Ishikawa (cell line): Measurements from ENCODE around the gene PIEZO1.
A peak's percentile ranks its signal among the peaks of the same experiment; 100 is the strongest.

Experiments used
- CEBPB ChIP-seq: IDR thresholded peaks from 2 replicates; pipeline ENCODE4 v1.6.1; 2012
- CREB1 ChIP-seq: IDR thresholded peaks from 2 replicates; pipeline ENCODE4 v1.6.1; 2012; ENCODE audit warnings: low read depth
- EGR1 ChIP-seq: IDR thresholded peaks from 2 replicates; pipeline ENCODE4 v1.6.1; 2012
- EP300 ChIP-seq: IDR thresholded peaks from 2 replicates; pipeline ENCODE4 v1.6.1; 2012; ENCODE audit warnings: borderline replicate concordance
- FOXM1 ChIP-seq: IDR thresholded peaks from 2 replicates; pipeline ENCODE4 v1.6.1; 2012; ENCODE audit warnings: low read depth, borderline replicate concordance
- MAX ChIP-seq: IDR thresholded peaks from 2 replicates; pipeline ENCODE4 v1.6.1; 2012
- NFIC ChIP-seq: IDR thresholded peaks from 2 replicates; pipeline ENCODE4 v1.6.1; 2012
- RAD21 ChIP-seq: IDR thresholded peaks from 2 replicates; pipeline ENCODE4 v1.6.1; 2012; ENCODE audit warnings: low read depth
- REST ChIP-seq: IDR thresholded peaks from 2 replicates; pipeline ENCODE4 v1.6.1; 2012; ENCODE audit warnings: low read depth, mild to moderate bottlenecking
- TAF1 ChIP-seq: IDR thresholded peaks from 2 replicates; pipeline ENCODE4 v1.6.1; 2012; ENCODE audit warnings: low read depth, mild to moderate bottlenecking
- TCF12 ChIP-seq: IDR thresholded peaks from 2 replicates; pipeline ENCODE4 v1.6.1; 2012; ENCODE audit warnings: low read depth
- TEAD4 ChIP-seq: IDR thresholded peaks from 2 replicates; pipeline ENCODE4 v1.6.1; 2012
- USF1 ChIP-seq: IDR thresholded peaks from 2 replicates; pipeline ENCODE4 v1.6.1; 2012
- YY1 ChIP-seq: IDR thresholded peaks from 2 replicates; pipeline ENCODE4 v1.6.1; 2012; ENCODE audit warnings: low read depth
- ZBTB7A ChIP-seq: IDR thresholded peaks from 2 replicates; pipeline ENCODE4 v1.6.1; 2012; ENCODE audit warnings: low read depth

Gene PIEZO1

GRCh38 chr16:88816736-88817535 is 31.9 kb upstream of the PIEZO1 start:
- TF ChIP-seq TCF12 (no peak), RAD21 (no peak), CEBPB (no peak), REST (no peak), USF1 (no peak), MAX (no peak)

GRCh38 chr16:88815901-88816589 is 31.0 kb upstream of the PIEZO1 start:
- TF ChIP-seq YY1 (no peak), RAD21 (peak; percentile 96)

- TF ChIP-seq TEAD4 (no peak), NFIC (no peak), FOXM1 (no peak), EP300 (no peak), REST (no peak), CREB1 (no peak), MAX (no peak), CEBPB (no peak), USF1 (no peak), TCF12 (no peak), TAF1 (no peak), RAD21 (no peak), EGR1 (no peak), ZBTB7A (no peak), YY1 (no peak)
Observed at GRCh38 chr16:88815227-88815626, 30.2 kb upstream of the PIEZO1 start.

GRCh38 chr16:88814144-88814502 is 29.1 kb upstream of the PIEZO1 start:
- TF ChIP-seq EGR1 (no peak), TCF12 (no peak), TAF1 (no peak), ZBTB7A (no peak), RAD21 (no peak)

- TF ChIP-seq RAD21 (no peak), MAX (no peak), CEBPB (no peak), YY1 (no peak), FOXM1 (no peak), USF1 (no peak), TEAD4 (no peak), EP300 (no peak), EGR1 (no peak), REST (no peak), CREB1 (no peak), TCF12 (no peak), TAF1 (no peak), NFIC (no peak), ZBTB7A (no peak)
Observed at GRCh38 chr16:88813269-88814143, 28.5 kb upstream of the PIEZO1 start.
